Sciatic nerve (tissue), 2 donors: ENCODE results near the gene BCAS3. TPM values are rescaled to one million over a fixed set of nuclear protein-coding genes. Genes with fewer than 3 reads are reported as not detected.

Source experiments
- ATAC-seq: fragments of 200-7000 bp; cut with Tn5 transposase; one replicate; pipeline ENCODE4 v1.9.1; 2020; ENCODE audit warnings: mild to moderate bottlenecking, moderate library complexity
- DNase-seq: peaks from one replicate; pipeline ENCODE4 v3.0.0-alpha.2; 2020; ENCODE audit warnings: low spot score
- intact Hi-C: fragments of 100-400 bp; cut with DNase I; formaldehyde crosslinking; loops from one replicate; pipeline ENCODE4 v1.14.2; 2022
- total RNA-seq: library from RNA; stranded (reverse); fragmentation: NEBNext Ultra II Directional; extraction: Animal tissue kit (Norgen Biotek cat#: 25700); gene quantifications from one replicate; pipeline ENCODE4 v1.2.1, GENCODE V29; 2021
- donor health status: DM: no; HTN: no; CAD: no.
- donor health status: DM: no; HTN: no; CAD: no.

Gene BCAS3
- total RNA-seq, 1 donor from 2014 or later: 42.5 TPM

- no peak for ATAC-seq
Measured at GRCh38 chr17:61064087-61064951, 386.7 kb downstream of the BCAS3 start.

DNA sequence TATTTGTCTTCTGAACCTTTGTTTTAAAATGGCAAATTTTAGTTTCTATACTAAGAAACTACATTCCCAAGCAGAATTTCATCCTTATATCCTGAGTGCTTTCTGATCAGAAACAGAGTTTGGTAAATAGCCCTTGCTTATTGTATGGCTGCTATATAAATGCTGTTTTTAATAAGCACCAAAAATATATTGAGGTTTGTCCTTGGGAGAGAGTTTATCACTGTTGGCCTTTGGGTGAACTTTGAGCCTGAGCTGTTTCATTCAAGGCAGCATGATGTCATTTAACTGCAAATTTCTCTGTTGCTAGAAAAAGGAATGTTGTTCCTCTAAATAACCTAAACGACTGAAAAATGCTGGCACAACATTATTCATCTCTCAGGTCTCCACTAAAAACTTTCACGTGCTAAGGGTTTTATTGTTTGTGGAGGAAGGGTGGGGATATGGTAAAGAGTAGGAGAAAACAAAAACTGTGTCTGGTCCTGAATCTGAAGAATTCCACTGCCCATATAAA is 387.7 kb downstream of the BCAS3 start:
- ATAC-seq (peak; percentile 49), DNase-seq (no peak)
- intact Hi-C loops: no loop called here

More at GRCh38 chr17:61064087-61064951, 386.7 kb downstream of the BCAS3 start:
- intact Hi-C loops: loop anchor here (1.0 kb wide), 1 partner anchor 22 kb away; no protein-coding TSS in a partner anchor
- no peak for DNase-seq

DNA sequence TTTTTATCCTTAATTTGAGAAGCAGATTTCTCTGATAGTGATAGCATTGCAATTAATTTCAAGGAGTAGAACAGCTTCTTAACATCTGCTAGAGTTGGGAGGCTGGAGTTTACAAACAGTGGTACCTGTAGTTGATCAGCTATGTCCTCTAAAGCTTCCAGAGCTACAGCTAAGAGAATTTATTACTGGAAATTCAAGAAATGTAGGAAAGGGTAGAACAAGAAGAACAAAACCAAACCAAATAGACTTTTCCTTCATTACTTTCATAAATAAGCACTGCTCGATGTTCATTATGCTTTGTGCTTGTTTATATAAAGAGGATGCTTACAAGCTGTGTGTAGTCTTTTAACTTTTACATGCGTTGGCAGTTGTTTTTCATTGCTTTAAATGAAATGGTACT is 388.4 kb downstream of the BCAS3 start:
- intact Hi-C loops: no loop called here
- DNase-seq (no peak), ATAC-seq (no peak)

DNA sequence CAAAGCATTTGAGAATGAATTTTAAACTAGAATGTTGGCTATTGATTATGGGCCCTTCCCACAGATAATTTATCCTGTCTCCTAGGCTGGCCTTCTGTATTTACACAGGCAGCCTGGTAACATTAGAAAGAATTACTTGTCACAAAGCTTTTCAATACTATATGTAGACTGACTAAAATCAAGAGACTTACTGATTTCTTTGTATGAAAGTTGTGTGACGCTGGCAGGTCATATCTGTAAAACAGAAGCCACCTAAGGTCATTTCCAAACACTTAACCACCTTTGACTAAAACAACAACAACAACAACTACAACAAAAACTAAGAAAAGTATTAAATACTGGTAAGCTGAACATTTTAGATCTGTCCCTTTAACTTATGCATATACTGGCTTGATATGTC is 393.0 kb downstream of the BCAS3 start:
- intact Hi-C loops: no loop called here
- ATAC-seq: no peak
- DNase-seq: no peak

DNA sequence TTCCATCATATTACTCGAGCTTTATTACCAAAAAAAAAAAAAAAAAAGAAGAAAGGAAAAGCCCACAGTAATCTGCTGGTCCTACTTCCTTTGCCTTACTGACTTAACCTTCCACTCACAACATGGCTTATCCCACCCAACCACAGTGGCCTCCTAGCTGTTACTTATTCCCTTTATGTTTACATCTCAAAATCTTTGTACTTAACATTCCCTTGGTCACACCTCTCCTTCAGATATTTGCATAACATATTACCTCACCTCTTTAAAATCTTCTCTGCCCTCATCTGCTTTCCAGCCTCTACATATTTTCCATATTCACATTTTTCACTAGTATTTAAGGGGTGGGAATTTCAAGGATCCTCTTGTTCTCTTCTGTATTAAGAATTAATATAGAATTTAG is 395.0 kb downstream of the BCAS3 start:
- ATAC-seq: no peak
- no peak for DNase-seq
- intact Hi-C loops: no loop called here

GRCh38 chr17:61073131-61073530 is 395.5 kb downstream of the BCAS3 start:
- intact Hi-C loops: no loop called here
- DNase-seq (no peak), ATAC-seq (no peak)

DNA sequence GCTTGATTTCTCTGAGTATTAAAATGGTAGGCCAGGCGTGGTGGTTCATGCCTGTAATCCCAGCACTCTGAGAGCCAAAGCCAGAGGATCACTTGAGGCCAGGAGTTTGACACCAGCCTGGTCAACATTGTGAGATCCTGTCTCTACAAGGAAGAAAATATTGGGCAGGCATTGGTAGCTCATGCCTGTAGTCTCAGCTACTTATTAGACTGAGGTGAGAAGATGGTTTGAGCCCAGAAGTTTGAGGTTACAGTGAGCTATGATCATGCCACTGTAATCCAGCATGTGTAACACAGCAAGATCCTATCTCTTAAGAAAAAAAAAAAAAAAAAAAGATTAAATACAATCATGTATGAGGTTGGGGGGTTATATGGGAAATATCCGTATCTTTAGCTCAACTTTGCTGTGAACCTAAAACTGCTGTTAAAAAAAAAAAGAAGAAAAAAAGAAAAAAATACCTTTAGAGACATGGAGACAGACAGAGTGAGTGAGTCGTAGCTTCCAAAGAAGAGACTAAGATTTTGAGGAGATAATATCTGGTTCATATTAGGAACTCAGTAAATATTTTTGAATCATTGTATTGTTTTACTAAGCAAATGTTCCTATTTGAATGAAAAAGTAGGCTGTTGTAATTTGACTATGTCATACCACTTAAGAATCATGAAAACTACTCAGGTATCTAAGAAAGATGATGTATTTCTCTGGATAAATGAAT is 396.3 kb downstream of the BCAS3 start:
- ATAC-seq (no peak), DNase-seq (no peak)
- intact Hi-C loops: no loop called here

DNA sequence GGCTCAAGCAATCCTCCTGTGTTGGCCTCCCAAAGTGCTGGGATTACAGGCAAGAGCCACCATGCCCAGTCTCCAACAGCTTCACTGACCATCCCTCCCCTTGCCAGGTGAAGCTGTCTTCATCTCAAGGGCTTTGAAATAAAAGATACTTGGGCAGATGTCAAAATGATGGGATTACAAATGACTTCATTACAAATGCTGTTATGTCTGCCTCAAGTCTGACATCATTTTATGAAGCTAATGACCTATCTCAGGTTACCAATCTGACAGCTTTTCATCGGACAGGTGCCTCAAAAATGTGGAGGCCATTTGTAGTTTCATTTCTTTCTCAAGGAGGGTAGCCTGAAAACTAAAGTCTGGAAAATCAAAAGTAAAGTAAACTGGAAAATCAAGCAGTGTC is 398.3 kb downstream of the BCAS3 start:
- ATAC-seq: no peak
- intact Hi-C loops: no loop called here
- no peak for DNase-seq

DNA sequence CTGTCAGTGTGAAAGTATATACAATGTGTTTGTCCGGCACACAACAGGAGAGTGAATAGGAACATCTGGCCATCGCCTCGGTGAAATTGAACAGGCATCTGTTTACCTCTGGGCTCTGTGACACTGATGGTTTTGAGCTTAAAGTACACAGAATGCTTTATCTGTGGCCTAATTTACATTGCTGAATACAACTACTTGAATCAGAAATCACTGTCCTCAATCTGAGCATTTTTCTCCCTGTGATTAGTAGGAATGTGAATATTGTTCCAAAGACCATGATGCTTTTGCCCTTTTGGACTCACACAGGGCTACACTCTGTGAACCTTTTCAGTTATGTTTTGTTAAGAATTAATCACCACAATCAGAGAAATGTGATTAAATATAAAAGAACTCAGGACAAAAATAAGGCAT is 399.0 kb downstream of the BCAS3 start:
- intact Hi-C loops: no loop called here
- DNase-seq (no peak), ATAC-seq (no peak)

DNA sequence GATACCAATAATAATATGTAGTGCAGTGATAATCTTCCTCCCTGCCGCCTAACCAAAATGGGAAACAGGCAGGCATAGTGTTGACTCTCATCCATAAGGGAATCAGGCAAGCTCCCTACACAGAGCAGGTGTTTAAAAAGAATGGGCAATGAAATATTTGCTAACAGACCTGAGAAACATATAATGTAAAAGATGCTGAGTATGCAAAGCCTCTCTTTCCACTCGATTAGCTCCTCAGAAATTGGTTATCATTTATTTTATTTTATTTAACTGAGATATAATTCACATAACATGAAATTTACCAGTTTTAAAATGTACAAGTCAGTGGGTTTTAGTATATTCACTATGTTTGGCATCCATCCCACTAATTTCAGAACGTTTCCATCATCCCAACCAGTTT is 404.3 kb downstream of the BCAS3 start:
- DNase-seq: no peak
- intact Hi-C loops: no loop called here
- ATAC-seq: no peak

GRCh38 chr17:61084260-61084659 is 406.6 kb downstream of the BCAS3 start:
- ATAC-seq: no peak
- intact Hi-C loops: no loop called here

DNA sequence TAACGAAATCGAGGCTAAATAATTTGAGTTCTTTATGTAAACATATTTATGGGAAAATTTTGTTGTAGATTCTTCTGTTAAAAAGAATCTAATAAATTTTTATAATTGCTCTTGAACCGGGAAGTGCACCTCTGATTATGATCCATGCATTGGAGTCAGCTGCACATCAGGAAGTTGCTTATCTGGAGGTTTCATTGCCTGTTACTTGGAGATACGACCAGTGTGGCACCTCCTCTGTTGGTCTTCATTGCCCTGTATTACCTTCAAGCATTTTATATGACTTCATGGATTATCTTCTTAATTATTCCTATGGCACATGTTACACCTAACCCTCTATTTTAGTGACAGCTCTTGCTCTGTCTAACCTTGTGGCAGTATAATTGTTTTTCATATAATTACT is 409.4 kb downstream of the BCAS3 start:
- intact Hi-C loops: no loop called here
- DNase-seq (no peak), ATAC-seq (no peak)

More at GRCh38 chr17:61084260-61084659, 406.6 kb downstream of the BCAS3 start:
- no peak for DNase-seq

DNA sequence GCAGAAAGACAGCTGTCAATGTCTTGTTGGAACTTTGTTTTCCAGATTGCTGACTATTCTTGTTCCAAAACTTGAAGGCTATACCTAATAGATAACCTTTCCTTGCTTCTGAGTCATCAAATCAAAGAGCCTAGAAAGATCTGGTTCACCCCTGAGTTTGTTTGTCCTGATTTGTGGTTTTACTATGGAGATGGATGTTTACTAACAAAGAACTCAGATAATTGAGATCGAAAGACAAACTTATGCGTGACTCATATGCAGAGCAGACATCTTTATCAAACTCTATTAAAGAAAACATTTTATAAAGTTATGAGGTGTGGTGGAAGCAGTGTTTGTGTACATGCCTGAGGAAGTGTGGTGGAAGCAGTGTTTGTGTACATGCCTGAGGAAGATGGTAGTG is 410.9 kb downstream of the BCAS3 start:
- intact Hi-C loops: no loop called here
- ATAC-seq (no peak), DNase-seq (no peak)

- ATAC-seq (no peak), DNase-seq (no peak)
- intact Hi-C loops: no loop called here
Measured at GRCh38 chr17:61091096-61091495, 413.4 kb downstream of the BCAS3 start.

DNA sequence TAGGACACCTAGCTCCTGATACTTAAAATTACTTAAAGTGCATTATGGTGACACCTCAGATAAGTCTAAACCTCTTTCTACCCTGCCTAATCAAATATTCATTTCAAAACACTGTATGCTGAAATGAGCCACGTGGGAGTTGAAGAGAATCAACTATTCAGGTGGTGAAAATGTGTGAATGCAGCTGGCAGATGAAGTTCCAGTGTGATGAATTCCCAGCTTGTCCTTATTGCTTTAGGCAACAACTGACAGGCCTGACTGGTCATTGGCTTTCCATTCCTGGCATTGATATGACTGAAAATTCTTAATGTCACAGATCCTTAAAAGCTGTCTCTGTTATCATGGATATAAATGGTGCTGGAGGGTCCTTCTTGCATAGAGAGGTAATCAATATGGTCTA is 420.1 kb downstream of the BCAS3 start:
- ATAC-seq: no peak
- DNase-seq: no peak
- intact Hi-C loops: no loop called here

GRCh38 chr17:61106354-61106753 is 428.7 kb downstream of the BCAS3 start:
- no peak for ATAC-seq
- no peak for DNase-seq
- intact Hi-C loops: no loop called here

- ATAC-seq: no peak
- no peak for DNase-seq
- intact Hi-C loops: no loop called here
Measured at GRCh38 chr17:61116577-61116976, 438.9 kb downstream of the BCAS3 start.

DNA sequence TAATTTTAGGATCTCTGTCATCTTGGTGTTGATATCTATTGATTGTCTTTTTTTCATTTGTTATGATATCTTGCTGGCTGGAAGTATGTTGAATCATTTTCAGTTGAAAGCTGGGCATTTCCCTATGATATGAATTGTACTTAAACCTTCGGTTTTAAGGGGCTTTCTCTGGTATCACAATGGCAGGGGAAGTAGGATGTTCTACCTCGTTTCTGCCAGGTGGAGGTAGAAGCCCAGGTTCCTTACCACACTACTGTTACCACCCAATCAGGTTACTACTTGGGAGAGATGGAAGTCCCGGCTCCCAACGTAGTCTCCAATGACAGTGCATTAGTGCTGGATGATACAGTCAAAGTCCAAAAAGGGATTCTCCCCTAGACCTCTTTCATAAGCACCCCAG is 440.3 kb downstream of the BCAS3 start:
- no peak for DNase-seq
- intact Hi-C loops: no loop called here

DNA sequence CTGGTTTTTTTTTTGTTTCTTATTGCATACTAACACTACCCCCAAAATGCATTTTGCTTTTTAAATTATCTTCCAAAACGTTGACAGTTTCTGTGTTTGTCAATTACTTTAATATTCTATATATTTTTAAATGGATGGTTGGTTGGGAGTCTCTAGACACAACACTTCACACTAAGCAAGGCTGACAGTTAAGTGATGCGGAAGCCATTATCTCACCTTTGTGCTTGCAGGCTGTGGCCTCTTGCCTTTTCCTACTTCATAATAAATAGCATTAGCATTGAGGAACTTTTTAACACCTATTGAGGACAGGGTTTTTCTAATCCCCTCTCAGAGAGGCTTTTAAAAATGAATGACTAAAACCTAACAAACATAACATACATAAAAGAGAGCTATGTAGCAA is 441.2 kb downstream of the BCAS3 start:
- DNase-seq (no peak), ATAC-seq (no peak)
- intact Hi-C loops: no loop called here

More for the DNA sequence above, 440.3 kb downstream of the BCAS3 start:
- no peak for ATAC-seq

- DNase-seq (no peak), ATAC-seq (no peak)
- intact Hi-C loops: no loop called here
Measured at GRCh38 chr17:61122326-61122913, 444.8 kb downstream of the BCAS3 start.
